Peyer's patch (tissue), 4 donors: ENCODE results near the gene CPO. TPM values are rescaled to one million over a fixed set of nuclear protein-coding genes. Genes with fewer than 3 reads are reported as not detected.
A peak's percentile ranks its signal among the peaks of the same experiment; 100 is the strongest.

Experiments used
- DNase-seq, 3 donors: peaks; one replicate each; pipeline ENCODE4 v3.0.0-alpha.2; 2017 to 2019
- H3K27ac ChIP-seq, 4 donors: fragments of 200-600 bp; sonication (generic); one replicate each; pipeline ENCODE4 v1.5.1; 2016 to 2019
- H3K27me3 ChIP-seq, 2 donors: fragments of 200-600 bp; sonication (generic); one replicate each; pipeline ENCODE4 v1.5.1; 2019
- H3K36me3 ChIP-seq, 3 donors: fragments of 200-600 bp; sonication (generic); one replicate each; pipeline ENCODE4 v1.5.1; 2016 to 2019
- H3K4me1 ChIP-seq, 4 donors: fragments of 200-600 bp; sonication (generic); one replicate each; pipeline ENCODE4 v1.5.1; 2016 to 2019
- H3K4me3 ChIP-seq, 4 donors: fragments of 200-600 bp; sonication (generic); 1 replicate in 3 of 4; 2 replicates in 1 of 4; pipeline ENCODE4 v1.5.1; 2016 to 2019; ENCODE audit warnings: mild to moderate bottlenecking in 1 of 4
- H3K9me3 ChIP-seq, 4 donors: fragments of 200-600 bp; sonication (generic); one replicate each; pipeline ENCODE4 v1.5.1; 2016 to 2019; ENCODE audit warnings: mild to moderate bottlenecking in 1 of 4
- CTCF ChIP-seq, 6 experiments: fragments of 450-650 bp in 4 of 6; fragments of 200-600 bp in 2 of 6; sonication (generic) in 1 of 6; IDR thresholded peaks; one replicate each; pipeline ENCODE4 v1.5.1; 2017 to 2019; ENCODE audit warnings: antibody characterized with exemption in 6 of 6, mild to moderate bottlenecking in 3 of 6, moderate library complexity in 1 of 6
- POLR2A ChIP-seq, 2 donors: fragments of 450-650 bp; IDR thresholded peaks; one replicate each; pipeline ENCODE4 v1.5.1; 2017; ENCODE audit warnings: antibody characterized with exemption in 2 of 2, mild to moderate bottlenecking in 2 of 2, moderate library complexity in 2 of 2
- total RNA-seq, 4 donors: library from RNA; depleted of rRNA; stranded (reverse); fragments of >200 nt; gene quantifications; one replicate each; pipeline ENCODE4 v1.1.0, GENCODE V29; 2016

Gene CPO
- total RNA-seq, 4 donors from 2014 or later, result 208 to 585 (median 234) TPM; not detected in 1

- Histone ChIP-seq H3K27me3 (no peaks in the 10 kb centered on the region), H3K4me3 (no peak overlapping the region), H3K27ac (peak overlapping the region in 1 of 4 donors; percentile 22), H3K9me3 (no peaks in the 10 kb centered on the region), H3K4me1 (peaks cover 0 to 8% (median 2%) of the 10 kb centered on the region in 4 donors), H3K36me3 (peaks cover 0 to 10% (median 0%) of the 10 kb centered on the region in 3 donors)
- no peak for DNase-seq
- TF ChIP-seq POLR2A (IDR thresholded peaks at IDR 0.05) (no peak), CTCF (IDR thresholded peaks at IDR 0.05) (no peak)
Observed at GRCh38 chr2:206968134-206969086, 29.1 kb downstream of the CPO start.

- Histone ChIP-seq H3K27me3 (no peaks in the 10 kb centered on the region), H3K9me3 (no peaks in the 10 kb centered on the region), H3K4me1 (peaks cover 0 to 8% (median 2%) of the 10 kb centered on the region in 4 donors), H3K4me3 (no peak overlapping the region), H3K36me3 (peaks cover 0 to 10% (median 0%) of the 10 kb centered on the region in 3 donors), H3K27ac (peak overlapping the region in 1 of 4 donors; percentile 22)
- no peak for DNase-seq
- TF ChIP-seq CTCF (IDR thresholded peaks at IDR 0.05), result no peak
- no peak for TF ChIP-seq POLR2A (IDR thresholded peaks at IDR 0.05)
Observed at GRCh38 chr2:206969192-206969591, 29.9 kb downstream of the CPO start.

- H3K27ac ChIP-seq, result no peak overlapping the region
- TF ChIP-seq CTCF (IDR thresholded peaks at IDR 0.05) (no peak), POLR2A (IDR thresholded peaks at IDR 0.05) (no peak)
- no peak overlapping the region for H3K4me3 ChIP-seq
- peaks cover 0 to 8% (median 2%) of the 10 kb centered on the region in 4 donors for H3K4me1 ChIP-seq
- peaks cover 0 to 10% (median 0%) of the 10 kb centered on the region in 3 donors for H3K36me3 ChIP-seq
- DNase-seq, result no peak
- H3K9me3 ChIP-seq, result no peaks in the 10 kb centered on the region
- no peaks in the 10 kb centered on the region for H3K27me3 ChIP-seq
Observed at GRCh38 chr2:206970589-206971360, 31.5 kb downstream of the CPO start.

- no peak overlapping the region for H3K4me3 ChIP-seq
- H3K9me3 ChIP-seq, result no peaks in the 10 kb centered on the region
- H3K27ac ChIP-seq, result no peak overlapping the region
- DNase-seq, result peak in 1 of 3 donors; percentile 51
- H3K27me3 ChIP-seq, result no peaks in the 10 kb centered on the region
- peaks cover 0 to 10% (median 0%) of the 10 kb centered on the region in 3 donors for H3K36me3 ChIP-seq
- no peak for TF ChIP-seq POLR2A (IDR thresholded peaks at IDR 0.05)
- no peak for TF ChIP-seq CTCF (IDR thresholded peaks at IDR 0.05)
- peaks cover 0 to 5% (median 2%) of the 10 kb centered on the region in 4 donors for H3K4me1 ChIP-seq
Observed at GRCh38 chr2:206971805-206972204, 32.5 kb downstream of the CPO start.

- Histone ChIP-seq H3K9me3 (no peaks in the 10 kb centered on the region), H3K27ac (no peak overlapping the region), H3K4me1 (no peaks in the 10 kb centered on the region), H3K4me3 (no peak overlapping the region), H3K36me3 (peaks cover 0 to 4% (median 0%) of the 10 kb centered on the region in 3 donors), H3K27me3 (no peaks in the 10 kb centered on the region)
- TF ChIP-seq POLR2A (IDR thresholded peaks at IDR 0.05) (no peak), CTCF (IDR thresholded peaks at IDR 0.05) (no peak)
- no peak for DNase-seq
Observed at GRCh38 chr2:206974551-206974950, 35.2 kb downstream of the CPO start.
